ENCODE data around the gene MMP15. TPM values are rescaled to one million over a fixed set of nuclear protein-coding genes. Genes with fewer than 3 reads are reported as not detected.

The MMP15 gene
- total RNA-seq, 2 experiments from 2014 or later: 0.46 to 0.71 TPM

GRCh38 chr16:57997528-57998265 lies 27.9 kb upstream of the MMP15 start:
- Mint-ChIP-seq H3K4me3 (peak overlapping the region; percentile 44), H3K27ac (peak overlapping the region; percentile 83), H3K36me3 (peaks cover 12% of the 10 kb centered on the region), H3K27me3 (no peaks in the 10 kb centered on the region), H3K4me1 (ENCODE audit: low read depth) (peaks cover 51% of the 10 kb centered on the region), H3K9me3 (no peaks in the 10 kb centered on the region)
- intact Hi-C loops (cut with micrococcal nuclease): loop anchor here (2.0 kb wide), 1 partner anchor 407 kb away; no protein-coding TSS in a partner anchor
- DNase-seq: no peak
- POLR2A ChIA-PET: interaction anchor here (0.8 to 1.2 kb wide), 2 partner anchors 13 to 27 kb away, joined by 4 read pairs; no protein-coding TSS in a partner anchor
- CTCF ChIA-PET: interaction anchor here (1.2 to 2.4 kb wide), 4 partner anchors 99 to 421 kb away, joined by 3 to 18 read pairs (median 4); partner anchors contain the start of gene KATNB1

DNA sequence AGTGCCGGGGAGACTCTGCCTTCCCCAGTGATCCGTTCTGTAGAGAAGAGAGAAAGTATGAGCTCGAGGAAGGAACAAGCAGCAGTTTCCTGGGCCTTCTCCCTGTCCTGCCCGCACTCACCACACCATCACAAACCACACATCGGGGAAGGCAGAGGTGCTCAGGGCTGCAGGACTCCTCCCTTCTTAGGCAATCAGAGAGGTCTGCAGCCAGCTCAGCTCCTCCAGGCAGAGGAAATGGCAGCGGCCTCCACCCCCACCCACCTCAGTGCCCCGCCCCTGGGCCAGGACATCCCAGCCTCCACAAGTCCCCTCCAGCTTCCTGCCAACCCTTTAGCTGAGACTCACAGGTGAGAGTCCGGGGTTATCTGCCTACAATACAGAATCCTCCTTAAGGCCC lies 27.1 kb upstream of the MMP15 start:
- ChIA-PET POLR2A (interaction anchor here (0.8 to 1.2 kb wide), 2 partner anchors 14 to 26 kb away, joined by 4 read pairs; no protein-coding TSS in a partner anchor), CTCF (interaction anchor here (1.2 to 2.4 kb wide), 3 partner anchors 99 to 263 kb away, joined by 3 to 18 read pairs (median 5); partner anchors contain the start of gene KATNB1)
- peaks cover 57% of the 10 kb centered on the region for H3K4me1 Mint-ChIP-seq (ENCODE audit: low read depth)
- no peaks in the 10 kb centered on the region for H3K9me3 Mint-ChIP-seq
- intact Hi-C loops (cut with micrococcal nuclease): loop anchor here (2.0 kb wide), 1 partner anchor 408 kb away; no protein-coding TSS in a partner anchor
- peaks cover 15% of the 10 kb centered on the region for H3K36me3 Mint-ChIP-seq
- H3K4me3 Mint-ChIP-seq: peak overlapping the region; percentile 75
- peak; percentile 86 for DNase-seq
- H3K27me3 Mint-ChIP-seq: no peaks in the 10 kb centered on the region
- H3K27ac Mint-ChIP-seq: peak overlapping the region; percentile 83

DNA sequence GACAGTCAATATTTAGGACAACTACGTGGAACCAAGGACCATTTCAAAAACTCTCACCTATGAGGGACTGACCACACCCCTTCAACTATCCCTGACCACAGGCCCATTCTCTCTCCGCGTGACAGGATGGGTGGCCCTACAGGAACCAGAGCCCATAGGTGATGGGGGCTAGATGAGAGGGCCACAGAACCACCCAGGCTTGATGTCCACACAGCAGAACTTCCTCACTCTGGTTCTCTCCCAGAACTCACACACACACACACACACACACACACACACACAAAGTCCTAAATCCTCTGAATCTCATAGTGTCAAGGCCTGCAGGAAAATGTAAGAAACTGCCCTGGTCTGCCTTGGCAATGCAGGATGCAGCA lies 26.6 kb upstream of the MMP15 start:
- POLR2A ChIA-PET: interaction anchor here (1.2 to 2.4 kb wide), 4 partner anchors 10 to 130 kb away, joined by 4 to 9 read pairs (median 4); partner anchors contain the start of gene CFAP20
- intact Hi-C loops (cut with micrococcal nuclease): loop anchor here (1.0 to 2.0 kb wide), 3 partner anchors 14 to 408 kb away; no protein-coding TSS in a partner anchor

DNA sequence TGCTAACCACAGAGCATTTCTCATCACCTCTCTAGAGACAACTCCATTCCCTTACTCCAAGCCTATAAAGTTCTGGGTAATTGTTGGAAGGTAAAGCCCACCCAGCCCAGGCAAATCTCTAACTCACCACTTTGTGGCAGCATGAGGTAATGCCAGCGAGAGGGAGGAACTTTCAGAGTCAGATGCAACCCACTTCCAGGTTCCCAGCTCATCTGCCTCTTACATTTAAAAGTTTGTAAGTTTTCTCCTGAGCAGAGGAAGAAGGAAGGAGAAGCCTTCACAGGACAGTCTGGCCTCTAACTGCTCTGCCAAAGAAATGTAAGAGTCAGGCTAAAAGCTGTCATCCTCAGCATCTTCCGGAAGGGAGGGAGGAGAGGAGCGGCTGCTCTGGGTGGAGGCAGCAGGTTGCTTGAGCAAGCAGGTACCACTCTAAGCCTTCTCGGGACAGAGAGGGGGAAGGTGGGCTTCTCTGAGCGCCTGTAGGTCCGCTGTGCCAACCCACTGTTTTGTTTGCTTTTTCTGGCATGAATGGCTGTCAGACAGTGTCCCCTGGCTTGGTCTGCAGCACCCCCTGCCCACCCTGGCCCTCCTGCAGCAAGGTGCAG lies 26.1 kb upstream of the MMP15 start:
- peak; percentile 58 for DNase-seq
- peak overlapping the region; percentile 75 for H3K4me3 Mint-ChIP-seq
- intact Hi-C loops (cut with micrococcal nuclease): loop anchor here (1.0 to 2.0 kb wide), 3 partner anchors 14 to 409 kb away; no protein-coding TSS in a partner anchor
- H3K9me3 Mint-ChIP-seq: no peaks in the 10 kb centered on the region
- peaks cover 19% of the 10 kb centered on the region for H3K36me3 Mint-ChIP-seq
- ChIA-PET POLR2A (interaction anchor here (1.4 to 2.4 kb wide), 4 partner anchors 11 to 264 kb away, joined by 4 to 9 read pairs (median 4); partner anchors contain the start of genes CFAP20 and KATNB1), CTCF (interaction anchor here (0.6 to 2.4 kb wide), 9 partner anchors 12 to 423 kb away, joined by 3 to 18 read pairs (median 4); partner anchors contain the start of gene KATNB1)
- H3K27ac Mint-ChIP-seq: peak overlapping the region; percentile 83
- no peaks in the 10 kb centered on the region for H3K27me3 Mint-ChIP-seq
- peaks cover 60% of the 10 kb centered on the region for H3K4me1 Mint-ChIP-seq (ENCODE audit: low read depth)

More for the DNA sequence above, 26.6 kb upstream of the MMP15 start:
- H3K27me3 Mint-ChIP-seq: no peaks in the 10 kb centered on the region
- H3K9me3 Mint-ChIP-seq: no peaks in the 10 kb centered on the region
- CTCF ChIA-PET: interaction anchor here (1.2 to 2.4 kb wide), 6 partner anchors 12 to 423 kb away, joined by 3 to 18 read pairs (median 4); partner anchors contain the start of gene KATNB1
- no peak for DNase-seq
- H3K27ac Mint-ChIP-seq: peak overlapping the region; percentile 83
- peaks cover 60% of the 10 kb centered on the region for H3K4me1 Mint-ChIP-seq (ENCODE audit: low read depth)
- peak overlapping the region; percentile 75 for H3K4me3 Mint-ChIP-seq
- H3K36me3 Mint-ChIP-seq: peaks cover 18% of the 10 kb centered on the region

DNA sequence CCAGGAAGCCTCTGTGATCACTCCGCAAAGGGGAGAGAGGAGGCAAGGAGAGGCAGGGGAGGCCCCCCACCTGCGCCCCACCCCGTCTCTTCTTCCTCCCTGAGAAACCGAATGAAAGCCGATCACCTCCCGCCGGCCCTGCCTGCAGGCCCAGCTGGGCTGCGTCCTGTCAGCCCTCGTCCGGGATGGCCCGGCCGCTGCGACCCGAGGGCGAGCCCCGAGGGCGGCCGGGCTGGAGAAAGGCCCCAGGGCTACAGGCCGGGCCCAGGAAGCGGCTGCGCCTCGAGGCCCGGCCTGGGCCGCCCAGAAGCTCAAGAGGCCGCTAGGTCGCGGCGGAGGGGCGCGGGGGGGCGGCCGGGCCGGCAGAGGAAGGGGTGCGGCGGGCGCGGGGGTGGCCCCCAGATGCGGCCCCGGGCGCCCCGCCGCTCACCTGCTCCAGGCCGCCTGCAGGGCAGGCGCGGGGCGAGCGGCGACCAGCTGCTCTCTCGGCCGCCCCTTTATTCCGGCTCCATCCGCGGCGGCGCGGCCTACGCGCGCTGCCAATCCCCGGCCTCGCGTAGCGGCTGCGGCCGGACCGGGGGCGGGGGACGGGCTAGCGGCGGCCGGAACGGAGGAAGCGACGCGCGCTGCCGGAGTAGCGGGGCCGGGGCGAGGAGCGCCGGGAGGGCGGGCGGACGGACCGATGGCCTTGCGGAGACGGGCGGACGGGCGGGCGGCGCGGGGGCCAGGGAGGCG lies 25.4 kb upstream of the MMP15 start, which contains the start of gene ZNF319:
TSS of gene ZNF319 (minus strand) at position 702 of the 735 bp plus-strand sequence. CDS start 2,407 bp downstream, outside the sequence.
- ChIA-PET POLR2A (interaction anchor here (0.5 to 2.4 kb wide), 5 partner anchors 8 to 265 kb away, joined by 3 to 9 read pairs (median 4); partner anchors contain the start of genes CFAP20 and KATNB1), CTCF (interaction anchor here (0.6 to 1.7 kb wide), 8 partner anchors 13 to 424 kb away, joined by 3 to 8 read pairs (median 4); partner anchors contain the start of gene KATNB1)
- Mint-ChIP-seq H3K9me3 (no peaks in the 10 kb centered on the region), H3K4me3 (peak within 1 kb of the TSS; percentile 91), H3K36me3 (peaks cover 22% of the 10 kb centered on the region), H3K4me1 (ENCODE audit: low read depth) (peaks cover 56% of the 10 kb centered on the region), H3K27me3 (no peaks in the 10 kb centered on the region), H3K27ac (peak within 1 kb of the TSS; percentile 83)
- peak; percentile 39 for DNase-seq
- intact Hi-C loops (cut with micrococcal nuclease): loop anchor here (1.0 to 10.0 kb wide), 6 partner anchors 15 to 630 kb away; partner anchors contain the start of gene KATNB1

GRCh38 chr16:58000706-58001676 lies 24.6 kb upstream of the MMP15 start, which contains the start of gene USB1:
Gene USB1 (plus strand): TSS chr16:58001407. CDS start chr16:58001484, 77 bp downstream.
- Mint-ChIP-seq H3K4me1 (ENCODE audit: low read depth) (peaks cover 52% of the 10 kb centered on the region), H3K36me3 (peaks cover 23% of the 10 kb centered on the region), H3K9me3 (no peaks in the 10 kb centered on the region), H3K27me3 (no peaks in the 10 kb centered on the region), H3K4me3 (peak within 1 kb of the TSS; percentile 91), H3K27ac (peak within 1 kb of the TSS; percentile 81)
- intact Hi-C loops (cut with micrococcal nuclease): loop anchor here (1.0 to 10.0 kb wide), 7 partner anchors 24 to 629 kb away; partner anchors contain the start of genes CFAP20, KATNB1 and MMP15
- ChIA-PET POLR2A (interaction anchor here (1.6 to 2.4 kb wide), 3 partner anchors 16 to 265 kb away, joined by 4 to 9 read pairs (median 5); partner anchors contain the start of genes CFAP20 and KATNB1), CTCF (interaction anchor here (0.9 to 2.0 kb wide), 10 partner anchors 10 to 425 kb away, joined by 3 to 10 read pairs (median 3); partner anchors contain the start of gene KATNB1)
- peak; percentile 87 for DNase-seq

- Mint-ChIP-seq H3K27me3 (no peaks in the 10 kb centered on the region), H3K36me3 (peaks cover 26% of the 10 kb centered on the region), H3K9me3 (no peaks in the 10 kb centered on the region), H3K4me3 (peak overlapping the region; percentile 91), H3K4me1 (ENCODE audit: low read depth) (peaks cover 46% of the 10 kb centered on the region), H3K27ac (peak overlapping the region; percentile 81)
- ChIA-PET CTCF (interaction anchor here (0.5 to 2.0 kb wide), 6 partner anchors 9 to 257 kb away, joined by 3 to 10 read pairs (median 3); no protein-coding TSS in a partner anchor), POLR2A (interaction anchor here (0.8 to 2.0 kb wide), 2 partner anchors 63 to 266 kb away, joined by 3 to 5 read pairs; partner anchors contain the start of gene KATNB1)
- intact Hi-C loops (cut with micrococcal nuclease): loop anchor here (1.0 to 10.0 kb wide), 6 partner anchors 23 to 267 kb away; partner anchors contain the start of genes CFAP20, KATNB1 and MMP15
- DNase-seq: no peak
These were observed 23.7 kb upstream of the MMP15 start for GRCh38 chr16:58001781-58002415.

DNA sequence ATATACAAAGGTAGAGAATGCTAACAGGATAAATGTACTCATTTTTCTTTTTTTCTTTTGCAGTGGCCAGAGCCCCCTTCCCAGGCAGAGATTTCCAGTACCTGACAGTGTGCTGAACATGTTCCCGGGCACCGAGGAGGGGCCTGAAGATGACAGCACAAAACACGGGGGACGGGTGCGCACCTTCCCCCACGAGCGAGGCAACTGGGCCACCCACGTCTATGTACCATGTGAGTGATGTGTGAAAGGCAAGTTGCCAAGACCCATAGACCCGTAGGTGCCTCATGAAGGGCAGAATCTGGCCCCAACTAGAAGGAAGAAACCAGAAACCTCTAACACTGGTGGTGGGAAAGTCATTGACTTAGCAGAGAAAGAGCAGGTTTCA lies 23.1 kb upstream of the MMP15 start:
- Mint-ChIP-seq H3K27me3 (no peaks in the 10 kb centered on the region), H3K36me3 (peaks cover 29% of the 10 kb centered on the region), H3K4me1 (ENCODE audit: low read depth) (peaks cover 41% of the 10 kb centered on the region), H3K27ac (no peak overlapping the region), H3K9me3 (no peaks in the 10 kb centered on the region), H3K4me3 (peak overlapping the region; percentile 91)
- intact Hi-C loops (cut with micrococcal nuclease): loop anchor here (10.0 kb wide), 1 partner anchor 208 kb away; no protein-coding TSS in a partner anchor
- ChIA-PET CTCF (interaction anchor here (0.5 to 2.0 kb wide), 3 partner anchors 25 to 257 kb away, joined by 3 to 10 read pairs (median 4); no protein-coding TSS in a partner anchor), POLR2A (interaction anchor here (0.8 kb wide), 1 partner anchor 63 kb away, joined by 3 read pairs; no protein-coding TSS in a partner anchor)
- no peak for DNase-seq

DNA sequence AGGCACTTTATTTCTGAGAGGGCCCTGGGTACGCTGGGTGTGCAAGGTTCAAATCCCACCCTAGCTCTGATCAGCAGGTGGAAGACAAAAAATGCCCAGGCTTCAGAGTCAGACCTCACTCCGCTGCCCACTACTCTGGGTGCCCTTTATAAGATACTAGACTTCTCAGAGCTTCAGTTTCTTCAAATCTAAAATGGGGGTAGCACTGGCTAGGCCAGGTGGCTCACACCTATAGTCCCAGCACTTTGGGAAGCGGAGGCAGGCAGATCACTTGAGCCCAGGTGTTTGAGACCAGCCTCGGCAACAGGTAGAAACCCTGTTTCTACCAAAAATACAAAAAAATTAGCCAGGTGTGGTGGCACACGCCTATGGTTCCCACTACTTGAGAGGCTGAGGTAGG lies 22.6 kb upstream of the MMP15 start:
- H3K4me3 Mint-ChIP-seq: no peak overlapping the region
- no peak for DNase-seq
- peaks cover 36% of the 10 kb centered on the region for H3K4me1 Mint-ChIP-seq (ENCODE audit: low read depth)
- CTCF ChIA-PET: interaction anchor here (0.9 to 2.0 kb wide), 2 partner anchors 25 to 104 kb away, joined by 3 to 10 read pairs; no protein-coding TSS in a partner anchor
- H3K9me3 Mint-ChIP-seq: no peaks in the 10 kb centered on the region
- H3K27ac Mint-ChIP-seq: no peak overlapping the region
- POLR2A ChIA-PET: no interaction called here
- intact Hi-C loops (cut with micrococcal nuclease): loop anchor here (10.0 kb wide), 1 partner anchor 208 kb away; no protein-coding TSS in a partner anchor
- no peaks in the 10 kb centered on the region for H3K27me3 Mint-ChIP-seq
- H3K36me3 Mint-ChIP-seq: peaks cover 27% of the 10 kb centered on the region
